ENCODE measurements around the gene NSRP1.

DNA sequence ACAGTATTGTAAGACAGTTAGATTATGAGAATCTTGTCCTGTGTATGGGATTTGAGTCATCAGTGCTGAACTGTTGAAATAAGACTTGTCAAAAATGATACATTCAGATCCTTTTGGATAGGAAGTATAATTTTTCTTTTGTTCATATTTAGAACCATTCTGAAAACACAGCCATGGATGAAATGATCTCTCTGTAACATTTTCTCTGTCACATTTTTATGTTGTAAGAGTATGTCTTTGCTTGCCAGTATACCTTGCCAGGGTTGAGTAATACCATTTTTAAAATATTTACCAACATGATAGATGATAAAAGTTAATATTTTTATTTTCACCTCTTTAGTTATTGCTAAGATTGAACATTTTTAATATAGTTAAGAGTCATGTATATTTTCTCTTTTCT is 45.0 kb downstream of the NSRP1 start:
- no peak for TF ChIP-seq CTCF (conservative IDR thresholded peaks at IDR 0.05)
- TF ChIP-seq EZH2 (IDR thresholded peaks at IDR 0.05; ENCODE audit: low read depth): no peak
